ENCODE data around the gene VWA5B1.
"Not testable (repeated sequence)": the region's sequence is repeated elsewhere in the genome, so short reads cannot be mapped to it uniquely, and the experiment has no call there.

The VWA5B1 gene

DNA sequence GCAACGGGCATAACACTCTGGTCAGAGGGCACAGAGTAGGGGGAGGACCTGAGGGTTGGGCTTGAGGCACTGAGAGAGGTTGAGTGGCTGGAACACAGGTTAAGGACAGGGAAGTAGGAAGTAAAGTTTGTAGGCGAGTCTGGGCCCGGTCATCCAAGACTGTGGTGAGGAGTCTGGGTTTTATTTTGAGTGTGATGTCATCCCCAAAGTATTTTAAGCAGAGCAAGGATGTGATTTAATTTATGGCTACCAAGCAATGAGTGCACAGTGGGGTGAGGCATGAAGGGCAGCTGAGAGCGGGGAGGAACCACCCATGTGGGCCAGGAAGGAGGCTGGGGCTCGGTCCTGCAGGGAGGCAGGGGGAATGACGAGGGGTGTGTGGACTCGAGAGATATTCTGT lies 11.2 kb upstream of the VWA5B1 start:
- no peak for DNase-seq (ENCODE audit: low spot score)

DNA sequence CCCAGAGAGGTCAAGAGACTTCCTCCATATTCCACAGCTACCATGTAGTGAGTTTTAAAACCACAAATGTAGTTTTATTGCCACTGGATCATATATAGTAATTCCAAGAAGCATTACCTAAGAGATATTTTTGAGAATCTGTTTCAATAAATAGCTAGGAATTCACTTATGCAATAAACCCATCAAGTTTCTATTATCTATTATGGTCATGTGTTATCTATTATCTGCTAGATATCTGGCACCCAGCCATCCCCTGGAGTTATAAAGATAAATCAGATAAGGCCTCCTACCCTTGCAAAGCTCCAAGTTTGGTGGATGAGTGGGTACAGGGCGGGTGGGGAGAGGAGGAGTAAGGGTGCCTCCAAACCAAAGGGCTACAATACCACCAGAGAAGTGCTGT lies 10.3 kb upstream of the VWA5B1 start:
- no peak for DNase-seq (ENCODE audit: low spot score)

DNA sequence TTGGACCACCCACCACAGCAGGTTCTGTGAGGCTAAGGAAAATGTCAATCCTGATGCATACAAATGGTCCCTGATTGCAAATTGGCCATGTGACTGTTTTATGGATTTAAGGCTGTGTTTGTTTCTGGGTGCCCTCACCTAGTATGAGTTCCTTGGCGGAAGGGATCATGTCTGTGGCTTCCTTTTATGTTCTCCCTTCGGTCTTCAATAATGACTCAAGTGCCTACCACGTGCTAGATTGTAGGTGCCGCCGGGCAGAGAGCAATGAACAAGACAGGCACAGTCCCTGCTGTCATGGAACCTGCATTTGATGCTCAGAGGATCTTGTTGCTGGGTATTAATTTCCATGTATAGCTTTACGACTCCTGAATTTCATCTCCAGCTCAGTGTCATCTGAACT lies 9.8 kb upstream of the VWA5B1 start:
- no peak for DNase-seq (ENCODE audit: low spot score)

DNA sequence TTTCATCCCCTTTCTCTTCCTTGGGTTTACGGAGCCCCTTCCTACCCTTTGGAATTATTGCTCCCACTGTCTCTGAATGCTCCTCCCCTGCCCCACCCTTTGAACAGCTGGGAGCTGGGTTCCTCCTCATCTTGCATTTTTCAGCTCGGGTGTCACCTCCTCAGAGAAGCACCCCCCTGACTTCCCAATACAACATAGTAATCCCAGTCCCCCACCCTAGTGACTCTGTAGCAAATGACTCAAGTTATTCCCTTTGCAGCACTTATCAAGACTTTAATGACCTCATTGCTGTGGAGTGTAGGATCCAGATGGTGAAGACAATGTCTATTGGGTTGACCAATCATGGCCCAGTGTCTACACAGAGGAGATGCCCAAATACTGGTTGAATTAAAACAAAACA lies 8.9 kb upstream of the VWA5B1 start:
- no peak for DNase-seq (ENCODE audit: low spot score)

DNA sequence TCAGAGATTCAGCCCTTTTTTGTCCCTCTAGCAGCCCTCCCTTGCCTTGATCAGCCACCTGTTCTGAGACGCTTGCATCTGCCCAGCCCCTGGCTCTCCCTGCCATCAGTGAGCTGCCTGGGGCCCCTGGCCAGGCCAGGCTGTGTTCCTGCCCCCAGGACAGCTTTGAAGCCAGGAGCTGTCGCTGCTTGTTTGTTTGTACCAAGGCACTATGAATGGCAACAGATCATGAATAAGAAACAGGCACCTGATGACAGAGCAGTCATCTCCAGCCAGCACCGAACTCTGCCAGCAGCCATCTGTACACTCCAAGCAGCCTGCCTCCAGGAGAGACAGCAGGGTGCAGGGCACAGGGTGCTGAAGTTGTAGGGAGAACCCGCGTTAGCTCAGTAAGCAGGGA lies 8.1 kb upstream of the VWA5B1 start:
- no peak for DNase-seq (ENCODE audit: low spot score)

DNA sequence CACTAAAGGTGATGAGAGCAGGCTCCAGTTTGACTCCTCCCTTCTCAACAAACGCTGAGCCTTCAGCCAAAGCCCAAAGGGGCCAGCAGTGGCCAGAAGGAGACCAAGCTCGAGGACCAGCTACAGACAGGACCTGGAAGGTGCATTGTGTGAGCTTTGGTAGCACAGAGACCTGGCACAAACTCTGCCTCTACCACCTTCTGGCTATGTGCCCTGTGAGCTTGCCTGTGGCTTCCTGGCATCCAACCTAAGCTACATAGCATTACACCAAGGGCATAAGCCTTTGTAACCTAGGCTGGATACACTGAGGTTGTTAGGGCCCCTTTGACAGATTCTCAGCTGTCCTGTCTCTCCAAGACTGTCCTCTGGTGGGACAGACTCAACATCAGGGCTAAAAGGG lies 6.6 kb upstream of the VWA5B1 start:
- no peak for DNase-seq (ENCODE audit: low spot score)

DNA sequence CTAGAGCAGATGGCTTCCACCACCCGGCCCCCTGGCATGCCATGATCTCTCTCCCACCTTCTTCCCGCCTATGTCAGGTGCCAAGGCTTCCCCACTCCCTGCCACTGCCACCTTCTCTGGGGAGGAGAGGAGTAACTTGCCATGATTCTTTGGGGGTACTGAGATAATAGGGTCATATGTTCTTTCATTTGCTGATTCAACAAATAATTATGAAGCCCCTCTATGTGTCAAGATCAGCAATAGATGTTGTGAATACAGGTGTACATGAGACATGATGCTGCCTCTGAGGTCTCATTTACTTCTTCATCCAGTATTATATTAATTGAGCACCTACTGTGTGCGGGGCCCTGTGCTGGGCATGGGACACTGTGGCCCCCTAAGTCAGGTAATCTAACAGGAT lies 6.0 kb upstream of the VWA5B1 start:
- DNase-seq (ENCODE audit: low spot score), result no peak

DNA sequence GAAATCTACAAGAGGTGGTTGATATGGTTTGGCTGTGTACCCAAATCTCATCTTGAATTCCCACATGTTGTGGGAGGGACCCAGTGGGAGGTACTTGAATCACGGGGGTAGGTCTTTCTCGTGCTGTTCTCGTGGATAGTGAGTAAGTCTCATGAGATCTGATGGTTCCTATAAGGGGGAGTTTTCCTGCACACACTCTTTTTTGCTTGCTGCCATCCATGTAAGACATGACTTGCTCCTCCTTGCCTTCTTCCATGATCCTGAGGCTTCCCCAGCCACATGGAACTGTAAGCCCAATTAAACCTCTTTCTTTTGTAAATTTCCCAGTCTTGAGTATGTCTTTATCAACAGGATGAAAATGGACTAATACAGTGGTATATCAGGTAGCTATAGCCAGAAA lies 5.2 kb upstream of the VWA5B1 start:
- DNase-seq (ENCODE audit: low spot score), result no peak

DNA sequence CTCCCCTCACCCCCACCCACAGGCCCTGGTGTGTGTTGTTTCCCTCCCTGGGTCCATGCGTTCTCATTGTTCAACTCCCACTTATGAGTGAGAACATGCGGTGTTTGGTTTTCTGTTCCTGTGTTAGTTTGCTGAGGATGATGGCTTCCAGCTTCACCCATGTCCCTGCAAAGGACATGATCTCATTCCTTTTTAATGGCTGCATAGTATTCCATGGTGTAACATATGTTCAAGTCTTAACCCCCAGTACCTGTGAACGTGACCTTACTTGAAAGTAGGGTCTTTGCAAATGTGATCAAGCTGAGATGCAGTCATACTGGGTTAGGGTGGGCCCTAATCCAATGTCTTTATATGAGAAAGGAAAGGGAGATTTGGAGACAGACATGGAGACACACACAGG lies 3.0 kb upstream of the VWA5B1 start:
- not testable (repeated sequence) for DNase-seq (ENCODE audit: low spot score)

DNA sequence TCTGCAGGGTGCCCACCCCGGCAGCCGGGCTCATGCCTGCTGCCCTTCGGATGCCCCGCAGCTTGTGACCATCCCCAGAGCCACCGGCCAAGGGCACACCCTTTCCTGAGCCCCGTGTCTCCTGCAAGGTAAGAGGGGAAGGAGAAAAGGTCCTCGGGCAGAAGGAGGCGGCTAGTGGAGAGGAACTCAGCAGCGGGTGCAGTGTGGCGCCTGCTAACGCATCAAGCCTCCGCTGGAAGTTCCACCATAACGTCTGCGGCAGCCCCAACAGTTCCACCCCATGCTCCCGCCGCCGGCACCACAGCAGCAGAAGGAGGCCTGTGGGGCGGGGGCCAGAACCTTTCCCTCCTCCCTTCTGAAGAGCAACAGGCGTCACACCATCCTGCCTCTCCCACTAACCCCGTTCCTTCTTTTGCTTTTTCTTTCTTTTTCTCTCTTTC lies 990 bp downstream of the VWA5B1 start:
- no peak for DNase-seq (ENCODE audit: low spot score)

DNA sequence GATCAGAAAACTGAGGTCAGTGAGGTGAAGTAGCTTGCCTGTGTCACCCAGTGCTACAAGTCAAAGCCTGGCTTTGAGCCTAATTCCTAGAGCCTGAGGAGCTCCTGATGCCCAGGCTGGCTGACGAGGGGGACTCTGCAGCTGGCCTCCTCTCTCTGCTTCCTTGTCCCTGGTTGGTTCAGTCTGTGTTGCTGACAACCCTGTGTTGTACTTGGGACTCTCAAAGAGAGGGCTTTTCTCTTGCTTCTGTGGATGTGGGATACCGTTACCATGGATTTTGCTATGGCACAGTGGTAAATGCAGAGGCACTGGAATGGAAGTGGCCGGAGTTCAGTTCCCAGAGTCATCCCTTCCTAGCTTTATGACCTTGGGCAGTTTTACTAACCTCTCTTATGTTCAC lies 8.0 kb downstream of the VWA5B1 start:
- no peak for DNase-seq (ENCODE audit: low spot score)

DNA sequence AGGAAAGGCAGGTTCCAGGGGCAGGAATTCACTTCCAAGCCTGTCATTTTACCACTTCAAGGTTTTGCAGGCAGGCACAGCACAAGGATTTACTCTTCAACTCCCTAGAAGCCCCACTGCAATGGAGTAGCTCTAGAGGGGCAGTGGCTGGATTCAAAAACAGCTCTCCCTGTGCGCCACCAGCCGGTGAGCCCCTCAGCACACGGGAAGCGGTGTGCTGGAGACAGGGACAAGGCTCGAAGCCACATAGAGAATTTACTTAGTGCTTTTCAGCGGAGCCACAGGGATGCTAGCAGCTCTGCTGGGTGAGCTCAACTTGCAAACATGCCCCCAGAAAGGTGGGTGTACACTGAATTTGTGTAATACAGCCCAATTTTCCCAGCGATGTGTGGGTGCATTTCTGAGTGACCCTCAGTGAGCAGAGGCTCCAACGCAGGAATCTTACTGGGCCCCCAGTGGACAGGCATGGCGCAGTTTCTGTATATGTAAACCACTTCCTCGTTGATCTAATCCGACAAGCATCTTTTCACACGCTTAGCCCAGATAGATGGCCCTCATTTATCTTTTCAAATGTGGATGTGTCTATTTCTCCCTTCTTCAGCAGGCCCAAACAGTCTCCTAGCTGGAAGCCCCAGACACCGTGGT lies 10.9 kb downstream of the VWA5B1 start:
- DNase-seq (ENCODE audit: low spot score), result no peak

DNA sequence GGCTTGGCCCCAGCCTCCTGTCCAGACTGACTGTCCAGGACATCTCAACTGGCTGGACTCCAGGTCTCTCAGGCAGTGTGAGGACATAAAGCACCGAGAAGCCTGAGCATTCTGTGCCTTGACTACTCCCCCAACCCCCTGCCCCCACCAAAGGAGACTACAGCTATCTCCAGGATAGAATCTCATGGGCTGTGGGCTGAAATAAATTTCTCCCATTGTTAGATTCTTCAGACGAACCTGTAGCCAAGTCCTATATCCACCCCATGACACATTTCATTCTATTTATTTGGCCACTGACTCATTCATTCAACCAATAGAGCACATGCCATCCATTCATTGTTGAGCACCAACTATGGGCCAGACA lies 11.4 kb downstream of the VWA5B1 start:
- DNase-seq (ENCODE audit: low spot score), result no peak

DNA sequence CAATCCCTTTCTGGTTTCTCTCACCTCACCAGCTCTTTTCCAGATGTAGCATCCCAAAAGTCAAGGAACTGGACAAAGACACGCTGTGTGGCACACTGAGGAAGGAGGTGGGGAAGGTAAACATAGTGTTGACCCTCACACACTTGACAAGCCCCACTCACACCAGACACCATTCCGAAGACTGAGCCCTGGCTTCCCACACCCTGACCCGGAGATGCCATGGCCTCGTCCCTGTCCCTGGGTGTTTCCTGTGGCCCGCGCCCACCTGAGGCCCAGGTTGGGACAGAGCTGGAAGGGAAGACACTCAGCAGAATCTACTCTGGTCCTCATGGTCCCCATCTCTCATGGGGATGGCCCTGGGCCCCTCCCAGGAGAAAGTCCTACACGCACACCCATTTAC lies 16.4 kb downstream of the VWA5B1 start:
- no peak for DNase-seq (ENCODE audit: low spot score)

DNA sequence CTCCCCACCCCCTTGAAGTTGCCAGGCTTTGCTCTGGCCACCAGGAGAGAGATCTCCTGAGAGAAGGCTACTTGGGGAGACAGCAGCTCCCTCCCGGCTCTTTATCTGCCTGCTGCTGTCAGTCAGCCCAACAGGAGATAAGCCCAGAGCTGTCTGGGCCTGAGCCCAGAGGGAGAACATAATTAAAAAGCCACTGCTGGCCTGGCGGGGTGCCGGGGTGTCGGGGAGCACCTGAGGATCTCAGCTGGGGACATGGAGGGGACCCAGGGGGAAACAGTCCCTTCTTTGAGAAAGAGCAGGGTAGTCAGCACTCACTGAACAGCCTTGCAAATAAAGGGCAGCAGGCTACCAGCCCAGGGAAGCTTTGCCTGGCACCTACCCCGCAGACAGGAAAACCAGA lies 17.9 kb downstream of the VWA5B1 start:
- DNase-seq (ENCODE audit: low spot score), result no peak

DNA sequence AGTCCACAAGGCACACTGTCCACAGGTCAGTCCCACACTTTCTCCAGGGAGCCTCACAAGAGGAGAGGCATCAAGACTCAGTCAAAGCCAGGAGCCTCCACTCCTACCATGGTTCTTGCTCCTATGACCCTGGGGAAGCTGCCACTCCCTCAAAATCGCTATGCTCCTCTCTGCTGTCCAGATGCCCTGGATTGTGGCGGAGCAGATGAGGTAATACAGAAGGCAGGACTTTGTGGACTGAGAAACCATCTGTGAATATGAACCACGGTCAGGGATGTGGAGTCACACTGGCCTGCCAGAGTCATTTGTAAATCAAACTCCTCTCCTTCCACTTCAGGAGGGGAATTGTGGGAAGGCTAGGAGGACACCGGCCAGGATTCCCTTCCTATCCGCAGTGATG lies 20.6 kb downstream of the VWA5B1 start:
- DNase-seq (ENCODE audit: low spot score), result no peak

DNA sequence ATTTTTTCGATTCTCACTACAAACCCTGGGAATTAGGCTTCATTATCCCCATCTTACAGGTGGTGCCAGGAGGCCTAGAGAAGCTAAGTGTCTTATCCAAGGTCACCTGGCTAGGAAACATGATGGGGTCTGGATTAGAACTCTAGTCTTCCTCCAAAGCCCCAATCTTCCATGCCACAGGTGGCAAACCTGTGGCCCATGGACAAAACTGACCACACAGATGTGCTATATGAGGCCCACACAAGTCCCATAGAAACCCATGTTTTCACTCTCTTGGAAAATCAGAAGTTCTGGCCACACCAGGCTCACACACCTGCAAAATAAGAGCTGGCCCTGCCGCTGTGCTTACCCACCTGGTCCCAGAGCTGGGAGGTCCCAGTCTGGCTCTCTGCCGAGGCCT lies 21.6 kb downstream of the VWA5B1 start:
- no peak for DNase-seq (ENCODE audit: low spot score)

DNA sequence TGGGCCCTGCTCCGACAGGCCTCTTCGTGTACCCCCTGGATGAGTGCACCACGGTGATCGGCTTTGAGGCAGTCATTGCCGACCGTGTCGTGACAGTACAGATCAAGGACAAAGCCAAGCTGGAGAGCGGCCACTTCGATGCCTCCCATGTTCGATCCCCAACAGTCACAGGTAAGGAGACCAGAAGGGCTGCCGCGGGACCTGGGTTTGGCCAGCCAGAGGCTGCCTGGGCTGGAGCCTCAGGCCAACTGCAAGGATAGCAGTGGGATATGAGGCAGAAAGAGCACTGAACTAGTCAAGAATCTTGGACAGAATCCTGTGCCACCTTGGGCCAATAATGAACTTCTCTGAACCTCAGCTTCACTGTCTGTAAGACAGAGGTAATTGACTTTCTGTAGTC lies 22.1 kb downstream of the VWA5B1 start:
- no peak for DNase-seq (ENCODE audit: low spot score)

DNA sequence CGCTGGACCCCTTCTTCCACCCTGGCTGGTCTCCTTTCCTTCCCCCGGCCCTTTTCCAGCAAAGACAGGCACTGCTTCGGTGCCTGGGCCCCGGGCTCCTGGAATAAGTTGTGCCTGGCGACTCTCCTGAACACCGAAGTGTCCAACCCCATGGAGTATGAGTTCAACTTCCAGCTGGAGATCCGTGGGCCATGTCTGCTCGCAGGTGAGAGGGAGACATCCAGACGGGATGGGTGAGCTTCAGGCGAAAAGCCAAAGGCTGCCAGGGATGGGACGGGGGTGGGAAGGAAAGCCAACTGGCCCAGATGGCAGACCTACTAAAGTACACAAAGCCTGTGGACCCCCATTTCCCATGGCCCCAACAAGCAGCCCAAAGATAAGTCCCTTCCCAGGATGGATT lies 26.8 kb downstream of the VWA5B1 start:
- DNase-seq (ENCODE audit: low spot score), result no peak

DNA sequence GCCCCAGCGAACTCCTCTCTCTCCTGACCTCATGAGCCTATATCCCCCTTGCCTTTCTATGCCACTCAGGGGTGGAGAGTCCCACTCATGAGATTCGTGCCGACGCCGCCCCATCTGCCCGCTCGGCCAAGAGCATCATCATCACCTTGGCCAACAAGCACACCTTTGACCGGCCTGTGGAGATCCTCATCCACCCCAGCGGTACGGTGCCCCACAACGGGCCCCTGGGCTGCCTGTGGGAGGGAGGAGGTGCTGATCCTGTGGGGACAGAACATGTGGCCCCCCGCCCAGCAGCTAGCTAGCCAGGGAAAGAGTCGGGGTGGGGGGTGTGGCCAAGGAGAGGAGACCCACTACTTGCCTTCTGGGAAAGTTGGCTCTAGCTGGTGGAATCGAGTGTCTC lies 27.8 kb downstream of the VWA5B1 start:
- no peak for DNase-seq (ENCODE audit: low spot score)

DNA sequence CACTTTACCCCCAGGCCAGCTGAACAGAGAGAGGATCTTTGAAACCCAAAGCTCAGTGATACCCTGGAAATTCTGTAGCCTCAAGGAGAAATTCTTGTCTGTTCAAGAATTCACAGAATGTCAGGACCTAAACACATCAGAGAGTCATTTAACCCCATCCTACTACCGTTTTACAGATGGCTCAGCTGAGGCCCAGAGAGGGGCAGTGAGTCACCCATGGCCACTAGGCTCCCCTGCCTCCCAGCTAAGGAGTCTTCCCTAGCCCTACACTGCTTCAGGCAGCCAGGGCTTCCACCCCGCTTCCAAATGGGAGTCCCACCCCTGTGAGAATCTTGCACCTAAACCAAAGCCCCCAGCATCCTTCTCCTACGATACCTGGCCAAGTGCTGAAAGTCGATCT lies 28.3 kb downstream of the VWA5B1 start:
- no peak for DNase-seq (ENCODE audit: low spot score)

DNA sequence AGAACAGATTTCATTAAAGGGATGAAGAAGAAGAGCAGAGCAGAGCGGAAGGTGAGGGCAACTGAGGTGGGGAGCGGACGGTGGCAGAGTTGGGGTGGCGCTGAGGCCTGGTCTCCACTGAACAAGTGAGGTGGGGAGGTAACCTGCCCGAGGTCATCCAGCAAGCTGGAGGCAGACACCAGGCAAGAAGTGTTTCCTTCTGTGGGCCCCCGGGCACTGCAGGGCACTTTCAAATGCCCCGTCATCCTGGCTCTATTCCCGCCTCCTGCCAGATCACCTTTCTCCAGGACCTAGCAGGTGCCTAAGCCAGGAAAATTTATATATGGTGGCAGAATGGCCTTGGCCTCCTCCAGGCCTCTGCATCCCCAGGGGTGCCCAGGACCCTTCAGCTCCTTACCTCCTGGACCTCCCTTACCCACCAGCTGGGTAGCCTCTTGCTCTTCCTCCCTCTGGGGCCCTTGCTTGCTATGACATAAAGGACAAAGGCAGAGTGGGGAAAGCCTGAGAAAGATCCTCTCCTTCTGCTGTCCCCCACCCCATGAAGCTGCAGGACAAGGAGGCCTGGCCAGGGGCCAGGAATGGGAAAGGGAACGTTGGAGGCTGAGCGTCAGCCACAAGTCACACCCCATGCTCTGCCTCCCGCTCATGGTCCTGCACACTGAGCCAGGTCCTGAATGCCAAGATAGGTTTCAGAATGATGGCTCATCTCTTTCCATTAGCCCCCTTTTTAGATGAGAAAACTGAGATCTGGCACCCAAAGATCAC lies 29.0 kb downstream of the VWA5B1 start:
- DNase-seq (ENCODE audit: low spot score), result no peak

DNA sequence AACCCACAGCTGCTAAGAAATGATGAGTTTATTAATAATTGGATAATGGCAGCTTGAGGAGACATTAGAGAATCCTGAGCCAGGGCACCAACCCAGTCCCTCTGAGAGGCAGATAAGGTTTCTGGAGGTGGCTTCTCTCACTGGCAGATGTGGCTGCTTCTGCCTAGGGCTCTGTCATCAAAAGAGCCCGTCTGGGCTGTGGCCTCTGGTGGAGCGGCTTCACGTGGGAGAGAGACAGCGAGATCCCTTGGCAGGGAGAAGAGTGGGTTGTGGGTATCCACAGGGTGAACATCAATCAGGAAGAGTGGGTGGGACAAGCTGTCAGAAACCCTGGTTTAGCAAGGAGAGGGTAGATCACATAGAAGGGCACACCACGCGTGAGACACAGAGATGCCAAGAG lies 30.0 kb downstream of the VWA5B1 start:
- DNase-seq (ENCODE audit: low spot score), result no peak

DNA sequence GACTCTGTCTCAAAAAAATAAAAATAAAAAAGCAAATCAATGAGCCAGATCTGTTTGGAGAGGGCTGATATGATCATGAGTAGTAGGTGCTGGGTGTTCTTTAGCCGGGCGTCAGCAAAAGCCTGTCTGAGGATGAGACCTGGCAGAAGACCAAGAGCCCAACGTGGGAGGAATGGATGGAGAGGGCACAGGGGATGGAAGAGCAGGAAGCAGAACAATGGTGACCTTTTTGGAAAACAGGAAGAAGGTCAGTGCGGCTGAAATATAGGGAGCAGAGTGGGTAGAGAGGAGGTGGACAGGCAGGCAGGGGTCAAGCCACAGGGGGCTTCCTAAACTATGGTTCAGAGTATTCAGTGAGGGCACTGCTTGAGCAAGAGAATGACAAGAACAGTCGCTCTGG lies 30.9 kb downstream of the VWA5B1 start:
- DNase-seq (ENCODE audit: low spot score), result peak; percentile 22

Data from COLO829 (cell line).